Measurements from ENCODE around the gene TUBA4A.

The TUBA4A gene

GRCh38 chr2:219209236-219210195, 44.2 kb downstream of the TUBA4A start:
- Histone ChIP-seq H3K4me1 (ENCODE audit: control insufficient read depth in 1 of 2, insufficient read depth in 1 of 2, low read depth in 1 of 2, low read length in 1 of 2) (peaks cover 54 to 64% of the 10 kb centered on the region in 2 experiments), H3K36me3 (peaks cover 44% of the 10 kb centered on the region)

GRCh38 chr2:219207884-219208740, 45.6 kb downstream of the TUBA4A start:
- Histone ChIP-seq H3K4me1 (ENCODE audit: control insufficient read depth in 1 of 2, insufficient read depth in 1 of 2, low read depth in 1 of 2, low read length in 1 of 2) (peaks cover 54 to 59% of the 10 kb centered on the region in 2 experiments), H3K4me3 (ENCODE audit: low read depth in 1 of 2, low read length in 1 of 2) (peak overlapping the region; percentile 93 to 95), H3K27me3 (no peaks in the 10 kb centered on the region), H3K36me3 (peaks cover 36% of the 10 kb centered on the region), H3K9me3 (no peaks in the 10 kb centered on the region), H3K27ac (peak overlapping the region; percentile 96)
- TF ChIP-seq CTCF (IDR thresholded peaks at IDR 0.05): no peak

More at GRCh38 chr2:219209236-219210195, 44.2 kb downstream of the TUBA4A start:
- Histone ChIP-seq H3K27ac (peak overlapping the region; percentile 45), H3K9me3 (no peaks in the 10 kb centered on the region), H3K4me3 (ENCODE audit: low read depth in 1 of 2, low read length in 1 of 2) (no peak overlapping the region), H3K27me3 (no peaks in the 10 kb centered on the region)
- TF ChIP-seq CTCF (IDR thresholded peaks at IDR 0.05): no peak

GRCh38 chr2:219207134-219207883, 46.4 kb downstream of the TUBA4A start:
- H3K27ac ChIP-seq: peak overlapping the region; percentile 96
- no peaks in the 10 kb centered on the region for H3K27me3 ChIP-seq
- peak overlapping the region; percentile 93 to 95 for H3K4me3 ChIP-seq (ENCODE audit: low read depth in 1 of 2, low read length in 1 of 2)
- H3K36me3 ChIP-seq: peaks cover 30% of the 10 kb centered on the region
- peaks cover 54 to 59% of the 10 kb centered on the region in 2 experiments for H3K4me1 ChIP-seq (ENCODE audit: control insufficient read depth in 1 of 2, insufficient read depth in 1 of 2, low read depth in 1 of 2, low read length in 1 of 2)
- no peaks in the 10 kb centered on the region for H3K9me3 ChIP-seq
- TF ChIP-seq CTCF (IDR thresholded peaks at IDR 0.05): no peak

- H3K4me3 ChIP-seq (ENCODE audit: low read depth in 1 of 2, low read length in 1 of 2): peak within 1 kb of the TSS; percentile 93 to 95
- no peaks in the 10 kb centered on the region for H3K27me3 ChIP-seq
- peaks cover 53 to 55% of the 10 kb centered on the region in 2 experiments for H3K4me1 ChIP-seq (ENCODE audit: control insufficient read depth in 1 of 2, insufficient read depth in 1 of 2, low read depth in 1 of 2, low read length in 1 of 2)
- H3K36me3 ChIP-seq: peaks cover 28% of the 10 kb centered on the region
- peak within 1 kb of the TSS; percentile 96 for H3K27ac ChIP-seq
- H3K9me3 ChIP-seq: no peaks in the 10 kb centered on the region
- TF ChIP-seq CTCF (IDR thresholded peaks at IDR 0.05): peak; percentile 76
These were observed 47.2 kb downstream of the TUBA4A start, which contains the start of gene ZFAND2B for GRCh38 chr2:219206328-219207133. ZFAND2B (plus strand) TSS chr2:219206782; CDS start chr2:219206988, 206 bp downstream.
